Measurements from ENCODE around the gene GTF2I.

Gene GTF2I

GRCh38 chr7:74657692-74658177 lies at the start of gene GTF2I:
GTF2I (plus strand) TSS chr7:74657718; CDS start chr7:74689129, 31,411 bp downstream.
- H3K9ac ChIP-seq, result peak within 1 kb of the TSS; percentile 100
- peaks cover 43% of the 10 kb centered on the region for H4K20me1 ChIP-seq
- peak within 1 kb of the TSS; percentile 99 for H3K4me3 ChIP-seq
- no peak for TF ChIP-seq Cebpa-rat (IDR thresholded peaks at IDR 0.05)
- no peaks in the 10 kb centered on the region for H3K9me3 ChIP-seq
- H3K36me3 ChIP-seq, result peaks cover 6% of the 10 kb centered on the region; the same call in 1 of the 2 replicates
- peaks cover 77% of the 10 kb centered on the region for H3K4me1 ChIP-seq
- H3K27me3 ChIP-seq, result no peaks in the 10 kb centered on the region
- H3K27ac ChIP-seq, result peak within 1 kb of the TSS; percentile 100
- H3K4me2 ChIP-seq, result peak within 1 kb of the TSS; percentile 95

- H4K20me1 ChIP-seq, result no peaks in the 10 kb centered on the region
Measured at GRCh38 chr7:74612015-74612829, 45.3 kb upstream of the GTF2I start.

GRCh38 chr7:74615933-74616780 lies 41.4 kb upstream of the GTF2I start:
- Histone ChIP-seq H3K36me3 (no peaks in the 10 kb centered on the region), H3K4me3 (no peak overlapping the region), H3K4me2 (peak overlapping the region; percentile 91), H4K20me1 (no peaks in the 10 kb centered on the region), H3K27ac (peak overlapping the region; percentile 89), H3K27me3 (no peaks in the 10 kb centered on the region), H3K4me1 (peaks cover 55% of the 10 kb centered on the region), H3K9me3 (no peaks in the 10 kb centered on the region), H3K9ac (no peak overlapping the region; the same call in 1 of the 2 replicates)
- TF ChIP-seq Cebpa-rat (IDR thresholded peaks at IDR 0.05), result no peak

More at GRCh38 chr7:74612015-74612829, 45.3 kb upstream of the GTF2I start:
- Histone ChIP-seq H3K9me3 (no peaks in the 10 kb centered on the region), H3K27ac (peak overlapping the region; percentile 20; the same call in 1 of the 2 replicates), H3K4me3 (no peak overlapping the region), H3K9ac (no peak overlapping the region), H3K4me1 (peaks cover 30% of the 10 kb centered on the region), H3K36me3 (no peaks in the 10 kb centered on the region), H3K27me3 (no peaks in the 10 kb centered on the region), H3K4me2 (peak overlapping the region; percentile 59)
- no peak for TF ChIP-seq Cebpa-rat (IDR thresholded peaks at IDR 0.05)

GRCh38 chr7:74617180-74617744 lies 40.3 kb upstream of the GTF2I start:
- TF ChIP-seq Cebpa-rat (IDR thresholded peaks at IDR 0.05), result no peak
- Histone ChIP-seq H3K4me1 (peaks cover 51% of the 10 kb centered on the region), H3K4me2 (peak overlapping the region; percentile 91), H3K4me3 (peak overlapping the region; percentile 38), H4K20me1 (no peaks in the 10 kb centered on the region), H3K9me3 (no peaks in the 10 kb centered on the region), H3K27ac (peak overlapping the region; percentile 89), H3K9ac (peak overlapping the region; percentile 51), H3K36me3 (no peaks in the 10 kb centered on the region), H3K27me3 (no peaks in the 10 kb centered on the region)

GRCh38 chr7:74619235-74619860 lies 38.2 kb upstream of the GTF2I start:
- no peak for TF ChIP-seq Cebpa-rat (IDR thresholded peaks at IDR 0.05)
- no peaks in the 10 kb centered on the region for H3K9me3 ChIP-seq
- H3K4me2 ChIP-seq, result no peak overlapping the region
- peaks cover 44% of the 10 kb centered on the region for H3K4me1 ChIP-seq
- no peaks in the 10 kb centered on the region for H3K27me3 ChIP-seq
- no peak overlapping the region for H3K27ac ChIP-seq
- H3K36me3 ChIP-seq, result no peaks in the 10 kb centered on the region
- no peak overlapping the region for H3K9ac ChIP-seq
- no peaks in the 10 kb centered on the region for H4K20me1 ChIP-seq
- no peak overlapping the region for H3K4me3 ChIP-seq

- TF ChIP-seq Cebpa-rat (IDR thresholded peaks at IDR 0.05), result no peak
- H3K27ac ChIP-seq, result no peak overlapping the region
- no peaks in the 10 kb centered on the region for H3K9me3 ChIP-seq
- no peaks in the 10 kb centered on the region for H3K36me3 ChIP-seq
- H3K4me3 ChIP-seq, result no peak overlapping the region
- H3K4me1 ChIP-seq, result peaks cover 45% of the 10 kb centered on the region
- H3K4me2 ChIP-seq, result no peak overlapping the region
- H4K20me1 ChIP-seq, result no peaks in the 10 kb centered on the region
- H3K27me3 ChIP-seq, result no peaks in the 10 kb centered on the region
- H3K9ac ChIP-seq, result no peak overlapping the region
Measured at GRCh38 chr7:74622228-74622749, 35.2 kb upstream of the GTF2I start.

- Histone ChIP-seq H3K27ac (no peak overlapping the region), H3K4me1 (peaks cover 45% of the 10 kb centered on the region), H3K4me3 (no peak overlapping the region), H3K9ac (no peak overlapping the region), H3K36me3 (no peaks in the 10 kb centered on the region), H3K9me3 (no peaks in the 10 kb centered on the region), H3K27me3 (no peaks in the 10 kb centered on the region), H3K4me2 (no peak overlapping the region), H4K20me1 (no peaks in the 10 kb centered on the region)
- no peak for TF ChIP-seq Cebpa-rat (IDR thresholded peaks at IDR 0.05)
Measured at GRCh38 chr7:74623135-74623534, 34.4 kb upstream of the GTF2I start.

- no peak overlapping the region for H3K27ac ChIP-seq
- H4K20me1 ChIP-seq, result no peaks in the 10 kb centered on the region
- H3K9me3 ChIP-seq, result no peaks in the 10 kb centered on the region
- no peaks in the 10 kb centered on the region for H3K36me3 ChIP-seq
- H3K27me3 ChIP-seq, result no peaks in the 10 kb centered on the region
- no peak overlapping the region for H3K9ac ChIP-seq
- no peak overlapping the region for H3K4me2 ChIP-seq
- H3K4me1 ChIP-seq, result peaks cover 50% of the 10 kb centered on the region
- H3K4me3 ChIP-seq, result no peak overlapping the region
- TF ChIP-seq Cebpa-rat (IDR thresholded peaks at IDR 0.05), result no peak
Measured at GRCh38 chr7:74625446-74625845, 32.1 kb upstream of the GTF2I start.
